Measurements from ENCODE around the gene WDR59.

DNA sequence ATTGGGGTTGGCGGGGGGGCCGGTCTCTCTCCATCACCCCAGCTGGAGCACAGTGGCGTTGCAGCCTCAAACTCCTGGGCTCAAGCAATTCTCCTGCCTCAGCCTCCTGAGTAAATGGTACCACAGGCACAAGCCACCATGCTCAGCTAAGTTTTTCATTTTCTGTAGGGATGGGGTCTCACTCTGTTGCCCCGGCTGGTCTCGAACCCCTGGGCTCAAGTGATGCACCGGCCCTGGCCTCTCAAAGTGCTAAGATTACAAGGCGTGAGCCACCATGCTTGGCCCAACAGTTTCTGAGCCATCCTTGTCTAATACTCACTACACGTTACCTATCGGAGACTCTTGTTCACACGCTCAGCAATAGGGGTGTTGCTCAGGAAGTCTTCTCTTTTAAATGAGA lies 11.6 kb downstream of the WDR59 start:
- TF ChIP-seq, protein P1, sequence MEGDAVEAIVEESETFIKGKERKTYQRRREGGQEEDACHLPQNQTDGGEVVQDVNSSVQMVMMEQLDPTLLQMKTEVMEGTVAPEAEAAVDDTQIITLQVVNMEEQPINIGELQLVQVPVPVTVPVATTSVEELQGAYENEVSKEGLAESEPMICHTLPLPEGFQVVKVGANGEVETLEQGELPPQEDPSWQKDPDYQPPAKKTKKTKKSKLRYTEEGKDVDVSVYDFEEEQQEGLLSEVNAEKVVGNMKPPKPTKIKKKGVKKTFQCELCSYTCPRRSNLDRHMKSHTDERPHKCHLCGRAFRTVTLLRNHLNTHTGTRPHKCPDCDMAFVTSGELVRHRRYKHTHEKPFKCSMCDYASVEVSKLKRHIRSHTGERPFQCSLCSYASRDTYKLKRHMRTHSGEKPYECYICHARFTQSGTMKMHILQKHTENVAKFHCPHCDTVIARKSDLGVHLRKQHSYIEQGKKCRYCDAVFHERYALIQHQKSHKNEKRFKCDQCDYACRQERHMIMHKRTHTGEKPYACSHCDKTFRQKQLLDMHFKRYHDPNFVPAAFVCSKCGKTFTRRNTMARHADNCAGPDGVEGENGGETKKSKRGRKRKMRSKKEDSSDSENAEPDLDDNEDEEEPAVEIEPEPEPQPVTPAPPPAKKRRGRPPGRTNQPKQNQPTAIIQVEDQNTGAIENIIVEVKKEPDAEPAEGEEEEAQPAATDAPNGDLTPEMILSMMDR (IDR thresholded peaks at IDR 0.05; ENCODE audit: low read length), result no peak
- no peak for TF ChIP-seq EZH2phosphoT487 (IDR thresholded peaks at IDR 0.05; ENCODE audit: low read length)
